ENCODE measurements around the gene TMEM130. TPM values are rescaled to one million over a fixed set of nuclear protein-coding genes. Genes with fewer than 3 reads are reported as not detected.

The TMEM130 gene
- total and polyA plus RNA-seq, 9 of the 15 experiments (the other 6 are each of a cell fraction or from before 2014, with no cell fraction given): 0.07 TPM; not detected in 8

GRCh38 chr7:98864731-98865453 is 4.9 kb downstream of the TMEM130 start (continued):
- no peak for TF ChIP-seq EHMT2 (IDR thresholded peaks at IDR 0.05)
- TF ChIP-seq, protein P1, sequence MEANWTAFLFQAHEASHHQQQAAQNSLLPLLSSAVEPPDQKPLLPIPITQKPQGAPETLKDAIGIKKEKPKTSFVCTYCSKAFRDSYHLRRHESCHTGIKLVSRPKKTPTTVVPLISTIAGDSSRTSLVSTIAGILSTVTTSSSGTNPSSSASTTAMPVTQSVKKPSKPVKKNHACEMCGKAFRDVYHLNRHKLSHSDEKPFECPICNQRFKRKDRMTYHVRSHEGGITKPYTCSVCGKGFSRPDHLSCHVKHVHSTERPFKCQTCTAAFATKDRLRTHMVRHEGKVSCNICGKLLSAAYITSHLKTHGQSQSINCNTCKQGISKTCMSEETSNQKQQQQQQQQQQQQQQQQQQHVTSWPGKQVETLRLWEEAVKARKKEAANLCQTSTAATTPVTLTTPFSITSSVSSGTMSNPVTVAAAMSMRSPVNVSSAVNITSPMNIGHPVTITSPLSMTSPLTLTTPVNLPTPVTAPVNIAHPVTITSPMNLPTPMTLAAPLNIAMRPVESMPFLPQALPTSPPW (CRISPR knock-in tag; IDR thresholded peaks at IDR 0.05): no peak
- no peak for TF ChIP-seq POLR2AphosphoS2 (IDR thresholded peaks at IDR 0.05; ENCODE audit: low read length)
- no peak for TF ChIP-seq BDP1 (IDR thresholded peaks at IDR 0.05; ENCODE audit: insufficient read depth, insufficient read length)
- no peak for TF ChIP-seq XRCC5 (IDR thresholded peaks at IDR 0.05; ENCODE audit: low read depth, low read length)
- no peak for TF ChIP-seq SNAPC5 (CRISPR knock-in tag; IDR thresholded peaks at IDR 0.05)

DNA sequence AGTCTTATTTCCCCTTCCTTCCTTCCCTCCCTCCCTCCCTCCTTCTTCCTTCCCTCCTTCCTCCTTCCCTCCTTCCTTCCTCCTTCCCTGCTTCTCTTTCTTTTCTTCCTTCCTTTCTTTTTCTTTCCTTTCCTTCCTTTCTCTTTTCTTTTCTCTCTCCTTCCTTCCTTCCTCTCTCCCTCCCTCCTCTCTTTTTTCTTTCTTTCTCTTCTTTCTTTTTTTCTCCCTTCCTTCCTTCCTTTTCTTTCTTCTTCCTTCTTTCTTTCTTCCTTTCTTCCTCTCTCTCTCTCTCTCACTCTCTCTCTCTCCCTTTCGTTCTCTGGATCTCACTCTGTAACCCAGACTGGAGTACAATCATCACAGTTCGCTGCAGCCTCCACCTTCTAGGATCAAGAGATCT is 6.2 kb downstream of the TMEM130 start:
- no peaks in the 10 kb centered on the region for H4K20me1 ChIP-seq (replicated peaks; ENCODE audit: control insufficient read depth, insufficient read depth, low read length)
- BruUV-seq (replicated peaks): no TSS peak
- TF ChIP-seq HDAC1 (IDR thresholded peaks at IDR 0.05): 0 out of 4 replicates have a peak, but pooled peaks of 1 of the 2 experiments have one; percentile 11
- peak; percentile 95 for TF ChIP-seq ZNF512 (tag; IDR thresholded peaks at IDR 0.05)
- 0 out of 2 replicates have a peak, but pooled peaks have one; percentile 21 for TF ChIP-seq MTA1 (IDR thresholded peaks at IDR 0.05; ENCODE audit: borderline replicate concordance)
- TF ChIP-seq NFIX (CRISPR knock-in tag; IDR thresholded peaks at IDR 0.05; ENCODE audit: low read depth): no peak
- no peak for TF ChIP-seq ZBTB12 (CRISPR knock-in tag; IDR thresholded peaks at IDR 0.05)
- no peak for TF ChIP-seq TCF3 (CRISPR knock-in tag; IDR thresholded peaks at IDR 0.05)
- TF ChIP-seq ELF4 (CRISPR knock-in tag; IDR thresholded peaks at IDR 0.05): 0 out of 2 replicates have a peak, but pooled peaks have one; percentile 18
- 0 out of 2 replicates have a peak, but pooled peaks have one; percentile 75 for TF ChIP-seq THRB (CRISPR knock-in tag; conservative IDR thresholded peaks at IDR 0.05)

More for the DNA sequence above, 6.2 kb downstream of the TMEM130 start:
- ChIA-PET POLR2A (no interaction called here), CTCF (ENCODE audit: low intra/inter-chr PET ratio) (no interaction called here)
- ATAC-seq: no peak
- Histone ChIP-seq H3K27me3 (ENCODE audit: control insufficient read depth in 2 of 2, insufficient read depth in 2 of 2, low read length in 2 of 2) (peaks cover 30 to 59% of the 10 kb centered on the region in 2 experiments; a peak in 4 of 5 replicates), H2AFZ (ENCODE audit: low read depth, low read length) (no peak overlapping the region), H3K9me1 (ENCODE audit: control insufficient read depth, insufficient read depth, low read length) (no peaks in the 10 kb centered on the region), H3K9ac (ENCODE audit: insufficient read depth in 1 of 2, low read depth in 2 of 2, low read length in 2 of 2) (no peak overlapping the region), H3K4me2 (ENCODE audit: insufficient read depth, low read length) (no peak overlapping the region), H3K4me1 (replicated peaks in 1 of 2; ENCODE audit: control insufficient read depth in 2 of 2, insufficient read depth in 2 of 2, low read length in 2 of 2) (no peaks in the 10 kb centered on the region), H3K36me3 (ENCODE audit: control insufficient read depth, insufficient read depth, low read length) (no peaks in the 10 kb centered on the region), H3K9me3 (replicated peaks; ENCODE audit: control insufficient read depth, insufficient read depth, low read depth, low read length) (no peaks in the 10 kb centered on the region), H3K79me2 (ENCODE audit: control insufficient read depth, insufficient read depth, low read length) (no peaks in the 10 kb centered on the region), H3K4me3 (no peak overlapping the region), H3K27ac (ENCODE audit: extremely low read depth, low read depth, low read length) (no peak overlapping the region)
- DNase-seq (ENCODE audit: extremely low read depth in 1 of 4, low spot score in 3 of 4): no peak
- 0% methylated on average over 2 of the region's 2 CpGs for WGBS (ENCODE audit: insufficient coverage, low coverage, missing lambda C conversion rate)
- in situ Hi-C loops (cut with MboI) (no loop called here), intact Hi-C loops (cut with micrococcal nuclease) (no loop called here)
- FAIRE-seq: no peak

All from K562 (cell line).